Stimulated activated CD4-positive, alpha-beta T cell treated with anti-CD3 and anti-CD28 coated beads, Interleukin-2, amount 100 ng/mL, for 48 hours (primary cell): ENCODE results near the gene TRAF3IP1.
"Not testable (repeated sequence)": the region's sequence is repeated elsewhere in the genome, so short reads cannot be mapped to it uniquely, and the experiment has no call there.

Experiments used
- DNase-seq, 2 donors: peaks; one replicate each; pipeline ENCODE4 v3.0.0-alpha.2; 2020

Gene TRAF3IP1

DNA sequence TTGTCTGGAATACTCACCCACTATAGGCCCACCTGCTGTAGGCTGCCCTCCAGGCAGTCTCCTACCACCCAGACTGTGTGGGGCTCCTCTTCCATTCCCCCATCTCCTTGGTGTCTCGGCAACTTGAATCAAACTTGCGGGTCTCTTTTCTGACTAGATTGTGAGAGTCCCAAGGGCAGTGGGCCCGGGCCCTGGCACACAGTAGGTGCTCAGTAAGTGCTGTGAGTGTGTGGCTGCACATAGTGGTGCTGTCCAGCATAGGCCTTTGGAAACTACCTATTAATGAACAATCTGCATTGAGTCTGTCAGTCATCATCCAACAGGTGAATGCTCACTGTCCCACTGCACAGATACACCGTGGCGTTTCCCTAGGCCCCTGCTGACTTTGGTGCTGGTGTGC is 62.8 kb downstream of the TRAF3IP1 start:
- no peak for DNase-seq

GRCh38 chr2:238383743-238384380 is 63.5 kb downstream of the TRAF3IP1 start:
- DNase-seq = no peak

DNA sequence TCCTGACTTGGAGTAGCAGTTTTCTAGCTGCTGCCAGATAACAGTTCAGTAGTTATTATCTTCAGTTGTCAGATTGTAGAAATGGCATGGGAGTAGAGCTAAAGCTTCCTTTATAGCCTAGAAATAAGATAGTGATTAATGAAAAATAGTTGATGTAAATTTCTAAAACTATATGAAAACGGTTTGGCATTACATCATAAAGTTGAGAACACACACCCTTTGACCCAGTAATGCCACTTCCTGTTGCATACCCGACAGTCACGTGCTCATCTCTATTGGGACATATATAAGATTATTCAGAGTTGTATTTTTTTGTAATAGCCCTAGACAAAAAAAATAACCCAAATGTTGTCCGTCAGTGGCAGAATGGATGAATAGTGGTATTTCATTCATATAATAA is 67.0 kb downstream of the TRAF3IP1 start:
- no peak for DNase-seq

DNA sequence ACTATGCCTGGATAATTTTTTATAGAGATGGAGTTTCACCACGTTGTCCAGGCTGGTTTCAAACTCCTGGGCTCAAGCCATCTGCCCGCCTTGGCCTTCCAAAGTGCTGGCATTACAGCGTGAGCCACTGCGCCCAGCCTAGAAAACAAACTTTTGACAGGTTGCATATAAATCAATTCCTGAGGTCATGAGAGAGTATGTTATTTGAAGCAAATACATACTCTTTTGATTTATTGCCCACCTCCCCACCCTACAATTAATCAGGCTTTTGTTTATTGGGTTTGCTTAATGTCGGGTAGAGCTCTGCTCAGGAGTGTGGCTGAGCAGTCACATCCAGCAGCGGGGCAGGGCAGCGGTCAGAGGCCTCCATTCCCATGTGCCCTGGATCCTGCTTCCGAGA is 68.5 kb downstream of the TRAF3IP1 start:
- no peak for DNase-seq

- no peak for DNase-seq
Measured at GRCh38 chr2:238389988-238390589, 69.8 kb downstream of the TRAF3IP1 start.

GRCh38 chr2:238391042-238391689 is 70.8 kb downstream of the TRAF3IP1 start:
- no peak for DNase-seq

DNA sequence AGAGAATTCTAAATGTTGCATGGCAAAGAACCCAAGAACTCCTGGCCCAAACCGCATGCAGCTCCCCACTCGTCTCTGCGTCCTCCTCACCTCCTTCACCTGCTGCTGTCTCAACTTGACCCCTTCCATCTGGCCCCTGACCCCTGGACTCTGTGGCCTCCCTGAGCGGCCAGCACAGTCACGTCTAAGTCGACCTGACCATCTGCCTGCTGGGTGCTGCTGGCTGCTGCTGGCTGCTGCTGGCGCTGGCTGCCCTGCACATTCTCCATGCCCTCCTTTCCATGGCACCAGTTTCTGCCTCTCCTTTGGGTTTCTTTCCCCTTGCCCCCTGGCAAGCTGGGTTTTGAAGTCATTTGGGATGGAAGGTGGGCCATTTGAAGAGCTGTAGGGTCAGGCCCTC is 76.3 kb downstream of the TRAF3IP1 start:
- DNase-seq = no peak

- no peak for DNase-seq
Measured at GRCh38 chr2:238397356-238397755, 77.0 kb downstream of the TRAF3IP1 start.

DNA sequence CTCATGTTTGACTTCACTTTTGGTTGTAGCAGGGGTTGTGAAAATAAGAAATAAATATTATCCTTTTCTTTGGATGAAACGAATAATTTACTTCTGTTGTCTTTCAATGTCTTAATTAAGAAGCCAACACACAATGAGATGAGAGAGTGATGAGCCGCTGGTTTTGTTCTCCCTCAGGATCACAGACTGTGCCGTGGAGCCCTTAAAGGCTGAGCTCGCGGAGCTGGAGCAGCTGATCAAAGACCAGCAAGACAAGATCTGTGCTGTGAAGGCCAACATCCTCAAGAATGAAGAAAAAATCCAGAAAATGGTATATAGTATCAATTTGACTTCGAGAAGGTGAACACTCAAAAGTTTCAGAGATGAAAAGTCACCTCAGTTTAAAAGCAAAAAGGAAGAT is 78.3 kb downstream of the TRAF3IP1 start:
- DNase-seq = no peak

- DNase-seq = no peak
Measured at GRCh38 chr2:238399094-238399493, 78.8 kb downstream of the TRAF3IP1 start.

- DNase-seq = no peak
Measured at GRCh38 chr2:238401551-238401950, 81.2 kb downstream of the TRAF3IP1 start.

DNA sequence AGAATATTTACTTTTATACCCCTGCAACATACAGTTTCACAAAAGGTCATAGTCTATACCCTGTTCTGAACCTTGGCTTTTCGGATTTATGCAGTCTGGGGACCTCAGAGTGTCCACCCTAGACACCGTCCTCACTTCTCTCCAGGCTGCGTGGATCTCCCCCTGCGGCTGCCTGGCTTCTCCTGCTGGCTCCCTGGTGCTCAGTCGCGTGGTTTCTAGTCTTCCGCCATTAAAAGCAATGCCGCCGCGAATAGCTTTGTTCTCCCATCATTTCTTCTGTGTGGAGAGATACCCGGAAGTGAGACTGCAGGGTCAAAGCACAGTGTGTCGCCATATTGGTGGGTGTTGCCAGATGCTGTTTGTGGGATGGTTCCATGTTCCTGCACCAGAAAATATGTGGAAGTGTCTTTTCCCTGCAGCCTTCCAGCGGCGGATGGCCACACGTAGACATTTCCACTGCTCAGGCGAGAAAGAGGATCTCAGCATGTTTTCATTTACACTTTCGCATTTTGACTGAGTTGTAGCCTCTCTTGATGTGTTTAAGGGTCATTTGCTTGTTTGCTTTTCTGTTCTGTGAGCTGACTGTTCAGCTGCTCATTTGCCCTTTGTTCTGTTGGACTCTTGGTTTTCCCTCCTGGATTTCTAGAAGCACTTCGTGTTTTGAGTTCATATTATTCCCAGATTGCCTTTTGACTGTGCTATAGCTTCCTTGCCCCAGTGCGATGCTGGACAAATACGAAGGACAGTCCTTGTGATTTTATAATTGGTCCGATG is 83.5 kb downstream of the TRAF3IP1 start:
- no peak for DNase-seq

DNA sequence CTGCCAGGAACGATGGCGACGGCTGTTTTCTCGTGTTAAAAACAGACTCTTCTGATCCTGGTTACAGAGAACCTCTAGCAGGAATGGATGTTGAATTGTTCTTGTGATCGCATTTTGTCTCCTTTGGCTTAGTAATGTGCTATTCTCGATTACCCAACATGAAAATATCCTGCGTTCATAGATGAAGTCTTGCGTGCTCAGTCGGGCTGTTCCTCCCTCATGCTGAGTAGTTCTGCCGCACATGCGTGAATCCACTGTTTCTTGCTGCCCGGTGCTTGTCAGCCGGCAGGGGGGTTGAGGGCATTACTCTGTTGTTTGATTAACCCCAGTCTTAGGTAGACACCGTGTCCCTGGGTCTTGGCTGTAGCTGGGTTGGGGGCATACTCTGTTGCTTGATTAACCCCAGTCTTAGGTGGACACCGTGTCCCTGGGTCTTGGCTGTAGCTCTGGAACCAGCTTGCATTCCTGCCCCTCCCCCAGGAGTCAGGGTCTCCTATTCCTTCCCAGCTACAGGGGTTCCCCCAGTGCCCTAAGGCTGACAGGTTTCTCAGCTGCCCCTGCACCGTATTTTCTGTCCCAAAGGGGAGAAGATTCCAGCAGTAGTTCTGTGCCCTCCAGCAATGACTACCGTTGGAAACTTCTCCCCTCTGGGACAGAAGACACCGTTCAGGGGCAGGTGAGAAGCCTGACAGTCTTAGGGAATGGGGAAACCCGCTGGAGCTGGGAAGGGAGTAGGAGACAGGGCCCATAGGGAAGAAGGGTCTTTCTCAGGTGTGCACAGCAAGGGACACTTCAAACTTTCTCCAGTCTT is 84.3 kb downstream of the TRAF3IP1 start:
- no peak for DNase-seq

DNA sequence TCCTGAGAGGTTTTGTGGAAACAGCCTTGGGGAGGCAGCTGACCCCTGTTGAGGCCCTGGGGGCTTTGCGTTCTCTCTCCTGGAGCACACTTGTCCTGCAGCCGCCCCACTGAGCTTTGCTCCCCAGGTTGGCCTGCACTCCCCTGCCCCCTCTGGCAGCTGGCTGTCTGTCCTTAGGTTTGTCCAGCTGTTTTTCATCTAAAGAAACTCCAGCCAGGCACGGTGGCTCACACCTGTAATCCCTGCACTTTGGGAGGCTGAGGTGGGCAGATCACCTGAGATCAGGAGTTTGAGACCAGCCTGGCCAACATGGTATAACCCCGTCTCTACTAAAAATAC is 84.9 kb downstream of the TRAF3IP1 start:
- DNase-seq = not testable (repeated sequence)

DNA sequence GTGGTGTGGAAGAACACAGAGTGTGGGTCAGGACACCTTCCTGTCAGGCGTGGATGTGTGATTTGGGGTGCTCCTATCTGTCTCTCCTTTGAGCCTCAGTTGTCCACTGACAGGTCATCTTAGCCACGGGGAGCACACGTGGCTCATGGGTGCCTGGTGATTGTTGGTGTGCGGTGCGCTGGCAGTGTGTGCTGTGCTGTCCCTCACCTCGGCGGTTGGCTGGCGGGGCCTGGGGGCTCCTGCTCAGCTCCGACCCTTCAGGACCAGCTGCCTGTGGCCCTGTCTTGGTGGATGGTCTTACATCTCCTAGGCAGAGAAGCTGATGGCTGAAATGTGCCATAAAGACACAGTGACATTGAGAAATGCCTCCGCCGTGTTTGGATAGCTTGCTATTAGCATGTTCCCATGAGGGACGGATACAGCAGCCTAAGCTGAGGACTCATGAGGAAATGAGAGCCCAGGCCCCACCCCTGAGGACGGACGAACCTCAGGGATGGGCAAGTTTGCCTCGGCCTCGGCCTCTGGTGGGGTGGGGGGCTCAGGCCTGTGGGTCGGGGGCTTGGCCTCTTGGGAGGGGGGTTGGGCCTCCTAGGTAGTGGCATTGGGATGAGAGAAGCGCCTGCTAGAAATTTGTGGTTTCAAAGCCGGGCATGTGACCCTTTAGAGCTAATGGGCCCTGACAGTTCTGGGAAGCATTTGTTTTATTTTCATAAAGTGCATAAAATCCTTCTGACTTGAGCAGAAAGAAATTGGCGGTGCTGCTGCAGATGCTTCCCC is 86.1 kb downstream of the TRAF3IP1 start:
- no peak for DNase-seq

DNA sequence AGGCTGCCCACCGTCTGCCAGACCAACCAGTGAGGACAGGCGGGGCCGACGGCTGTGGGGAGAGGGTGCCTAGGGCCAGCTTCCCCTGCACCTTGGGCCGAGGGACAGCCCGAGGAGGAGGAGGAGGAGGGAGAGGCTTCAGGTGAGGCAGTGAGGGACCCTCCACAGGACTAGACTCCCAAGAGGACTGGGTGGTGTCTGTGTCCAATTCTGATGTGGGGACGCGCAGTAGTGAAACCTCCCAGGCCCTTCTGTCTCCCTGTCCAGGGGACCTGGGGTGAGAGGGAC is 86.6 kb downstream of the TRAF3IP1 start:
- DNase-seq = no peak

GRCh38 chr2:238407566-238407965 is 87.2 kb downstream of the TRAF3IP1 start:
- no peak for DNase-seq

DNA sequence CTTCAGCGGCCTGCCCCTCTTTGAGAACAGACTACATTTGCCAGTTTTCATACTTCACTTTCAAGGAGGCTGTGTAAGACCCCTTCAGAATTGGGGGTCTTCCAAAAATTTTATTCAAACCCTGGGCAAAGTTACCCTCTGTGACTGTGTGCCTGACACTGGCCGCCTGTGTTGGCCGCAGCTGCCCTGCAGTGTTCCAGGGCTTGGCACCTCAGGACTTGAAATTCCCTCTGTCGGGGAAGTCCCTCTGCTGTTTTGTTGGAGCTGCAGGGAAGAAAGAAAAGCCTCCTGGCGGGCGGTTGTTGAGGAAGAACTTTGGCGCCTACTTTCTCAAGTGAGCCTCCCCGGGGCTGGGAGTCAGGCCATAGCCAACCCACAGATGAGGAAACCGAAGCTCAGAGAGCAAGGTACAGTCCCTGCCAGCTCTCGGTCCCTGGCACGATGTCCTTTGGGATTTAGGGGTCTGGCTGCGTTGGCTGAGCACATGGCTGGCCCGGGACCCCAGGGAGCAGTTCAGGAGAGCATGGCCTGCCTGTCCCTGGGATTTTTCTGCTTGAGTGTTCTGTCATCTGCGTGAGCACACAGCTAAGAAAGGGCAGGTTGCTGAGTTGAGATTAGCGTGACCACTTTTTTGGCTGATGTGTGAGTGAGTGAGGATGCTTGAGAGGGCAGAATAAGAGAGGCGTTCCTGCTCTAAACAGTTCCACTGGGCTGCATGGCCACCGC is 88.5 kb downstream of the TRAF3IP1 start:
- no peak for DNase-seq

GRCh38 chr2:238409341-238410199 is 89.3 kb downstream of the TRAF3IP1 start:
- no peak for DNase-seq

- DNase-seq = no peak
Measured at GRCh38 chr2:238412067-238412767, 91.9 kb downstream of the TRAF3IP1 start.
